CD14-positive monocyte (primary cell): ENCODE results near the gene C11orf71. TPM values are rescaled to one million over a fixed set of nuclear protein-coding genes. Genes with fewer than 3 reads are reported as not detected.

Experiments used
- DNase-seq, 3 donors: peaks; one replicate each; pipeline ENCODE4 v3.0.0-alpha.2; 2011 to 2022
- H2AFZ ChIP-seq: 2 replicates; pipeline ENCODE4 v1.6.0; 2012; ENCODE audit warnings: mild to moderate bottlenecking, low read depth, low read length, inconsistent platforms; ENCODE audit not compliant: insufficient read depth, poor library complexity, severe bottlenecking
- H3K27ac ChIP-seq, 2 donors: 1 replicate in 1 of 2; 2 replicates in 1 of 2; pipeline ENCODE4 v1.5.1; 2012 to 2013; ENCODE audit warnings: low read length in 2 of 2, control low read depth in 1 of 2, inconsistent platforms in 1 of 2, low read depth in 1 of 2, mild to moderate bottlenecking in 1 of 2
- H3K27me3 ChIP-seq, 2 donors: one replicate each; pipeline versions ENCODE4 v1.6.0 to v1.6.1; 2011 to 2013; ENCODE audit warnings: low read length in 2 of 2; ENCODE audit not compliant: control insufficient read depth in 2 of 2, insufficient read depth in 2 of 2
- H3K36me3 ChIP-seq, 2 donors: replicated peaks in 1 of 2; 1 replicate in 1 of 2; 2 replicates in 1 of 2; pipeline versions ENCODE4 v1.5.1 to v1.6.1; 2012 to 2013; ENCODE audit warnings: low read length in 2 of 2, control low read depth in 1 of 2, inconsistent platforms in 1 of 2, mild to moderate bottlenecking in 1 of 2; ENCODE audit not compliant: insufficient read depth in 2 of 2, control insufficient read depth in 1 of 2
- H3K4me1 ChIP-seq, 2 donors: 1 replicate in 1 of 2; 2 replicates in 1 of 2; pipeline versions ENCODE4 v1.5.1 to v1.6.1; 2012 to 2013; ENCODE audit warnings: low read length in 2 of 2, control low read depth in 1 of 2, inconsistent platforms in 1 of 2, mild to moderate bottlenecking in 1 of 2, moderate library complexity in 1 of 2; ENCODE audit not compliant: insufficient read depth in 2 of 2, control insufficient read depth in 1 of 2
- H3K4me2 ChIP-seq: replicated peaks from 2 replicates; pipeline ENCODE3; 2012; ENCODE audit warnings: low read length, moderate library complexity, mild to moderate bottlenecking; ENCODE audit not compliant: poor library complexity, severe bottlenecking; ENCODE audit errors: extremely low read depth
- H3K4me3 ChIP-seq, 3 experiments: fragments of 200-600 bp in 1 of 3; sonication (generic) in 1 of 3; replicated peaks in 1 of 3; 1 replicate in 2 of 3; 2 replicates in 1 of 3; pipeline ENCODE4 v1.5.1; 2011 to 2013; ENCODE audit warnings: low read length in 3 of 3, mild to moderate bottlenecking in 3 of 3, control low read depth in 2 of 3, low read depth in 2 of 3, inconsistent platforms in 1 of 3, moderate library complexity in 1 of 3
- H3K79me2 ChIP-seq: 2 replicates; pipeline ENCODE4 v1.6.0; 2012; ENCODE audit warnings: mild to moderate bottlenecking, control low read depth, inconsistent platforms, low read length, moderate library complexity; ENCODE audit not compliant: insufficient read depth
- H3K9ac ChIP-seq: 2 replicates; pipeline ENCODE4 v1.6.0; 2017; ENCODE audit warnings: low read length, mild to moderate bottlenecking; ENCODE audit not compliant: insufficient read depth, poor library complexity, severe bottlenecking
- H3K9me3 ChIP-seq, 2 donors: replicated peaks in 1 of 2; 1 replicate in 1 of 2; 2 replicates in 1 of 2; pipeline versions ENCODE4 v1.5.1 to v1.6.1; 2012 to 2013; ENCODE audit warnings: low read length in 2 of 2, control low read depth in 1 of 2; ENCODE audit not compliant: control insufficient read depth in 1 of 2, insufficient read depth in 1 of 2
- H4K20me1 ChIP-seq: 2 replicates; pipeline ENCODE4 v1.6.0; 2012; ENCODE audit warnings: mild to moderate bottlenecking, low read length, control low read depth, moderate library complexity; ENCODE audit not compliant: insufficient read depth
- H3K27ac Mint-ChIP-seq, 7 donors: one replicate each; pipeline ENCODE4 v1.8.0; 2020; ENCODE audit warnings: mild to moderate bottlenecking in 7 of 7, mixed read lengths in 7 of 7, moderate library complexity in 6 of 7, inconsistent platforms in 2 of 7
- H3K27me3 Mint-ChIP-seq, 3 donors: one replicate each; pipeline ENCODE4 v1.8.0; 2021 to 2022; ENCODE audit warnings: low read depth in 3 of 3, mild to moderate bottlenecking in 3 of 3, mixed read lengths in 3 of 3, moderate library complexity in 3 of 3, inconsistent platforms in 1 of 3
- H3K36me3 Mint-ChIP-seq, 2 donors: one replicate each; pipeline ENCODE4 v1.8.0; 2020; ENCODE audit warnings: mixed read lengths in 2 of 2, inconsistent platforms in 1 of 2, mild to moderate bottlenecking in 1 of 2
- H3K4me1 Mint-ChIP-seq: one replicate; pipeline ENCODE4 v1.8.0; 2020; ENCODE audit warnings: mild to moderate bottlenecking, mixed read lengths
- H3K4me3 Mint-ChIP-seq, 2 donors: one replicate each; pipeline ENCODE4 v1.8.0; 2020; ENCODE audit warnings: mild to moderate bottlenecking in 2 of 2, mixed read lengths in 2 of 2, moderate library complexity in 1 of 2
- H3K9me3 Mint-ChIP-seq, 7 donors: one replicate each; pipeline ENCODE4 v1.8.0; 2020 to 2022; ENCODE audit warnings: mixed read lengths in 7 of 7, mild to moderate bottlenecking in 6 of 7, moderate library complexity in 6 of 7, inconsistent platforms in 2 of 7
- CTCF ChIP-seq: fragments of 200-600 bp; IDR thresholded peaks from one replicate; pipeline ENCODE4 v1.8.0; 2022; ENCODE audit warnings: antibody characterized with exemption, mild to moderate bottlenecking
- WGBS: methylation state at CpG from one replicate; pipeline ENCODE4 v1.1.5; 2013; ENCODE audit warnings: missing lambda C conversion rate; ENCODE audit not compliant: insufficient coverage; 5-methylcytosine and 5-hydroxymethylcytosine counted together
- intact Hi-C, 2 donors: fragments of 100-400 bp; cut with micrococcal nuclease; formaldehyde crosslinking; loops; one replicate each; pipeline versions ENCODE4 v1.15.0 to v1.15.1; 2023
- polyA plus RNA-seq, 3 donors: library from polyadenylated mRNA; depleted of rRNA in 1 of 3; unstranded in 2 of 3; stranded (reverse) in 1 of 3; fragments of 300-500 nt in 2 of 3; fragments of >200 nt in 1 of 3; fragmentation: Illumina TruSeq in 2 of 3; gene quantifications; 1 replicate in 2 of 3; 2 replicates in 1 of 3; pipeline ENCODE4 v1.2.3, GENCODE V29; 2012 to 2021

C11orf71 gene
- polyA plus RNA-seq, 3 donors, result 9.3 to 23.0 (median 14.2) TPM

GRCh38 chr11:114354076-114354475 lies 46.2 kb downstream of the C11orf71 start:
- Histone ChIP-seq H3K36me3 (no peaks in the 10 kb centered on the region), H3K27ac (no peak overlapping the region), H3K9me3 (no peaks in the 10 kb centered on the region), H3K4me1 (no peaks in the 10 kb centered on the region), H3K79me2 (no peaks in the 10 kb centered on the region), H3K9ac (no peak overlapping the region), H3K27me3 (no peaks in the 10 kb centered on the region), H3K4me2 (no peak overlapping the region), H4K20me1 (no peaks in the 10 kb centered on the region), H3K4me3 (no peak overlapping the region), H2AFZ (no peak overlapping the region)
- Mint-ChIP-seq H3K4me3 (no peak overlapping the region), H3K27ac (no peak overlapping the region), H3K27me3 (peaks cover 0 to 10% (median 8%) of the 10 kb centered on the region in 3 donors), H3K36me3 (no peaks in the 10 kb centered on the region), H3K9me3 (no peaks in the 10 kb centered on the region), H3K4me1 (peaks cover 3% of the 10 kb centered on the region)
- intact Hi-C loops, result no loop called here
- WGBS, result no CpG with 5 or more reads among the region's 3 CpGs
- DNase-seq, result no peak
- TF ChIP-seq CTCF, result no peak

GRCh38 chr11:114353443-114353842 lies 46.9 kb downstream of the C11orf71 start:
- Histone ChIP-seq H3K27ac (no peak overlapping the region), H4K20me1 (no peaks in the 10 kb centered on the region), H3K27me3 (no peaks in the 10 kb centered on the region), H3K79me2 (no peaks in the 10 kb centered on the region), H3K36me3 (no peaks in the 10 kb centered on the region), H3K9ac (no peak overlapping the region), H3K4me2 (no peak overlapping the region), H3K4me3 (no peak overlapping the region), H2AFZ (no peak overlapping the region), H3K9me3 (no peaks in the 10 kb centered on the region), H3K4me1 (no peaks in the 10 kb centered on the region)
- DNase-seq, result no peak
- H3K4me1 Mint-ChIP-seq, result no peaks in the 10 kb centered on the region
- TF ChIP-seq CTCF, result no peak
- no peaks in the 10 kb centered on the region for H3K36me3 Mint-ChIP-seq
- peaks cover 0 to 10% (median 8%) of the 10 kb centered on the region in 3 donors for H3K27me3 Mint-ChIP-seq
- no peaks in the 10 kb centered on the region for H3K9me3 Mint-ChIP-seq
- no peak overlapping the region for H3K27ac Mint-ChIP-seq
- H3K4me3 Mint-ChIP-seq, result peak overlapping the region in 1 of 2 donors; percentile 27
- WGBS, result no CpG with 5 or more reads among the region's 3 CpGs
- intact Hi-C loops, result no loop called here
